SK-N-SH (cell line): ENCODE data around the gene ZNF202. TPM values are rescaled to one million over a fixed set of nuclear protein-coding genes. Genes with fewer than 3 reads are reported as not detected.

Experiments
- CTCF ChIA-PET: fragments of 300-600, 350-600 bp; formaldehyde crosslinking; extraction: SDS; loops from one replicate; lab custom pipeline; 2021; lab: Yijun Ruan, JAX
- POLR2A ChIA-PET: fragments of 350-600 bp; sonication (Branson Sonifier 250); formaldehyde crosslinking; extraction: SDS; loops from one replicate; lab custom pipeline; 2020; ENCODE audit warnings: antibody characterized with exemption, inconsistent platforms; lab: Yijun Ruan, JAX
- DNase-seq: peaks from one replicate; pipeline ENCODE4 v3.0.0; 2012
- H2AFZ ChIP-seq: fragments of 200-600 bp; sonication (generic); 2 replicates; pipeline ENCODE4 v1.8.1; 2016; ENCODE audit warnings: antibody characterized with exemption, mild to moderate bottlenecking, low read depth
- H3F3A ChIP-seq: fragments of 200-600 bp; sonication (generic); replicated peaks from 2 replicates; pipeline ENCODE3; 2016; ENCODE audit warnings: antibody characterized with exemption, mild to moderate bottlenecking; ENCODE audit not compliant: insufficient read depth
- H3K27ac ChIP-seq, 2 experiments: fragments of 200-500 bp in 1 of 2; fragments of 200-600 bp in 1 of 2; sonication (Bioruptor generic) in 1 of 2; sonication (generic), shearing (Covaris generic) in 1 of 2; 2 replicates each; pipeline versions ENCODE4 v1.5.1 to v1.6.1; 2014 to 2016; ENCODE audit warnings: low read depth in 2 of 2, inconsistent platforms in 1 of 2, low read length in 1 of 2, mild to moderate bottlenecking in 1 of 2, mixed read lengths in 1 of 2
- H3K27me3 ChIP-seq: fragments of 200-600 bp; sonication (generic), shearing (Covaris generic); 2 replicates; pipeline ENCODE4 v1.6.1; 2016; ENCODE audit warnings: mixed run types; ENCODE audit not compliant: insufficient read depth
- H3K36me3 ChIP-seq, 2 experiments: fragments of 200-500 bp in 1 of 2; fragments of 200-600 bp in 1 of 2; sonication (Bioruptor generic) in 1 of 2; sonication (generic) in 1 of 2; replicated peaks in 1 of 2; 2 replicates each; pipeline versions ENCODE3 to v1.5.1; 2014 to 2016; ENCODE audit warnings: low read length in 1 of 2, mild to moderate bottlenecking in 1 of 2; ENCODE audit not compliant: insufficient read depth in 2 of 2, control insufficient read depth in 1 of 2
- H3K4me1 ChIP-seq, 2 experiments: fragments of 200-500 bp in 1 of 2; fragments of 200-600 bp in 1 of 2; sonication (Bioruptor generic) in 1 of 2; sonication (generic), shearing (Covaris generic) in 1 of 2; 2 replicates each; pipeline versions ENCODE4 v1.5.1 to v1.6.1; 2014 to 2016; ENCODE audit warnings: low read depth in 1 of 2, low read length in 1 of 2, mixed run types in 1 of 2; ENCODE audit not compliant: insufficient read depth in 2 of 2, control insufficient read depth in 1 of 2
- H3K4me2 ChIP-seq: fragments of 200-600 bp; sonication (generic), shearing (Covaris generic); 2 replicates; pipeline ENCODE4 v1.6.1; 2017; ENCODE audit warnings: mixed run types
- H3K4me3 ChIP-seq, 2 experiments: fragments of 200-500 bp in 1 of 2; fragments of 200-600 bp in 1 of 2; sonication (Bioruptor generic) in 1 of 2; sonication (generic), shearing (Covaris generic) in 1 of 2; 2 replicates each; pipeline versions ENCODE4 v1.5.1 to v1.8.1; 2014 to 2016; ENCODE audit warnings: low read depth in 2 of 2, inconsistent platforms in 1 of 2, low read length in 1 of 2, mild to moderate bottlenecking in 1 of 2, mixed read lengths in 1 of 2, moderate library complexity in 1 of 2
- H3K79me2 ChIP-seq: fragments of 200-600 bp; sonication (generic); 2 replicates; pipeline ENCODE4 v1.8.1; 2017; ENCODE audit warnings: mild to moderate bottlenecking; ENCODE audit not compliant: insufficient read depth
- H3K9ac ChIP-seq: fragments of 200-600 bp; sonication (generic); 2 replicates; pipeline ENCODE4 v1.6.1; 2017; ENCODE audit warnings: mixed run types
- H3K9me2 ChIP-seq: fragments of 200-600 bp; sonication (generic); 2 replicates; pipeline ENCODE4 v1.6.1; 2017; ENCODE audit warnings: mixed run types
- H3K9me3 ChIP-seq: fragments of 200-600 bp; sonication (generic); 2 replicates; pipeline ENCODE4 v1.6.1; 2017; ENCODE audit warnings: mixed run types, mild to moderate bottlenecking, moderate library complexity
- H4K20me1 ChIP-seq: fragments of 200-600 bp; sonication (generic); 2 replicates; pipeline ENCODE4 v1.6.1; 2017; ENCODE audit warnings: mild to moderate bottlenecking, mixed run types; ENCODE audit not compliant: insufficient read depth
- CHD2 ChIP-seq: fragments of 150-350 bp; IDR thresholded peaks from 2 replicates; pipeline ENCODE4 v1.6.1; 2018; ENCODE audit warnings: low read length; ENCODE audit not compliant: partially characterized antibody
- ELF1 ChIP-seq: IDR thresholded peaks from 2 replicates; pipeline ENCODE4 v1.4.0; 2012
- EP300 ChIP-seq, 2 experiments: IDR thresholded peaks; 2 replicates each; pipeline versions ENCODE4 v1.4.0 to v1.6.1; 2012; ENCODE audit warnings: borderline replicate concordance in 1 of 2, low read depth in 1 of 2, low read length in 1 of 2
- EZH2phosphoT487 ChIP-seq: fragments of 200-600 bp; sonication (generic); IDR thresholded peaks from 2 replicates; pipeline ENCODE4 v1.6.1; 2017; ENCODE audit warnings: low read depth, mixed run types, mild to moderate bottlenecking, antibody characterized with exemption, moderate library complexity, borderline replicate concordance
- FOXJ3 ChIP-seq: sonication (generic); formaldehyde crosslinking; IDR thresholded peaks from 2 replicates; pipeline ENCODE4 v1.5.1; 2020; ENCODE audit warnings: mild to moderate bottlenecking, missing genetic modification reagents
- FOXM1 ChIP-seq: IDR thresholded peaks from 2 replicates; pipeline ENCODE4 v1.4.0; 2012; ENCODE audit warnings: low read depth, mild to moderate bottlenecking
- MEF2A ChIP-seq: IDR thresholded peaks from 2 replicates; pipeline ENCODE4 v1.4.0; 2012; ENCODE audit warnings: low read depth, borderline replicate concordance
- NRF1 ChIP-seq: IDR thresholded peaks from 2 replicates; pipeline ENCODE4 v1.6.1; 2012; ENCODE audit warnings: low read depth, mild to moderate bottlenecking, low read length
- POLR2AphosphoS5 ChIP-seq: IDR thresholded peaks from 2 replicates; pipeline ENCODE4 v1.6.1; 2012; ENCODE audit warnings: low read depth, low read length
- RCOR1 ChIP-seq: fragments of 150-350 bp; IDR thresholded peaks from 2 replicates; pipeline ENCODE4 v1.6.1; 2017; ENCODE audit warnings: antibody characterized with exemption, low read length
- RFX5 ChIP-seq: IDR thresholded peaks from 2 replicates; pipeline ENCODE4 v1.6.1; 2012; ENCODE audit warnings: mild to moderate bottlenecking, improper control_type of control experiment, low read length
- RXRA ChIP-seq: IDR thresholded peaks from 2 replicates; pipeline ENCODE4 v1.4.0; 2012; ENCODE audit warnings: low read depth, mild to moderate bottlenecking, borderline replicate concordance
- SMC3 ChIP-seq: IDR thresholded peaks from 2 replicates; pipeline ENCODE4 v1.6.1; 2012; ENCODE audit warnings: low read depth, low read length, improper control_type of control experiment
- TEAD4 ChIP-seq: IDR thresholded peaks from 2 replicates; pipeline ENCODE4 v1.4.0; 2012; ENCODE audit warnings: mild to moderate bottlenecking, borderline replicate concordance; ENCODE audit not compliant: insufficient read depth
- WGBS: methylation state at CpG from one replicate; pipeline ENCODE4 v1.1.6; 2017; ENCODE audit warnings: low lambda C conversion rate; 5-methylcytosine and 5-hydroxymethylcytosine counted together
- polyA plus RNA-seq, 3 experiments: library from polyadenylated mRNA; depleted of rRNA; stranded (reverse); fragments of >200 nt; gene quantifications; 2 replicates each; pipeline ENCODE4 v1.2.3, GENCODE V29; 2012
- TF ChIP-seq, protein P1 (sequence below): fragments of 200-600 bp; sonication (generic); IDR thresholded peaks from 2 replicates; pipeline ENCODE4 v1.6.1; 2017; ENCODE audit warnings: antibody characterized with exemption, mild to moderate bottlenecking, moderate library complexity
- TF ChIP-seq, protein P2 (sequence below): IDR thresholded peaks from 2 replicates; pipeline ENCODE4 v1.4.0; 2012; ENCODE audit warnings: low read depth, borderline replicate concordance
- TF ChIP-seq, protein P3 (sequence below): IDR thresholded peaks from 2 replicates; pipeline ENCODE4 v1.4.0; 2012; ENCODE audit warnings: low read depth, borderline replicate concordance

The ZNF202 gene
- polyA plus RNA-seq, 1 of the 3 experiments (the other 2 are of a cell fraction) = 11.3 TPM

DNA sequence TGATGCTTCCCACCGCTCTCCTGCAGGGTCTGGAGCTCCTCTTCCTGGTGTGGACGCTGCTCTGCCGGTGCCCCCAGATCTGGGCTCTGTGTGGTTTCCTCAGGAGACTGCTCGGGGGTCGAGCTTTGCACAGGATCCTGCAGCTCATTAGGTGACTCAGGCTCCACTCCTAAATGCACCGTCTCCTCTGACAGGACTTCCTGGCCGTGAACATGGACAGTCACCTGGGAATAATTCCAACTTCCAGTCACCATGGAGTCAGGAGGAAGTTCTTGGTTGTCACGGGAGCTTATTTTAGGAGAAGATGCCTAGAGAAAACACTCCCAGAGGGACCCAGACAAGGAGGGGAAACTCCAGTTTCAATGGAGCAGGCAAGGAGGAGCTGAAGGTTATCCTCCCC lies 11.9 kb downstream of the ZNF202 start:
- H3K4me3 ChIP-seq = no peak overlapping the region
- H3K9ac ChIP-seq = no peak overlapping the region
- TF ChIP-seq TEAD4 = no peak
- TF ChIP-seq, protein P1, sequence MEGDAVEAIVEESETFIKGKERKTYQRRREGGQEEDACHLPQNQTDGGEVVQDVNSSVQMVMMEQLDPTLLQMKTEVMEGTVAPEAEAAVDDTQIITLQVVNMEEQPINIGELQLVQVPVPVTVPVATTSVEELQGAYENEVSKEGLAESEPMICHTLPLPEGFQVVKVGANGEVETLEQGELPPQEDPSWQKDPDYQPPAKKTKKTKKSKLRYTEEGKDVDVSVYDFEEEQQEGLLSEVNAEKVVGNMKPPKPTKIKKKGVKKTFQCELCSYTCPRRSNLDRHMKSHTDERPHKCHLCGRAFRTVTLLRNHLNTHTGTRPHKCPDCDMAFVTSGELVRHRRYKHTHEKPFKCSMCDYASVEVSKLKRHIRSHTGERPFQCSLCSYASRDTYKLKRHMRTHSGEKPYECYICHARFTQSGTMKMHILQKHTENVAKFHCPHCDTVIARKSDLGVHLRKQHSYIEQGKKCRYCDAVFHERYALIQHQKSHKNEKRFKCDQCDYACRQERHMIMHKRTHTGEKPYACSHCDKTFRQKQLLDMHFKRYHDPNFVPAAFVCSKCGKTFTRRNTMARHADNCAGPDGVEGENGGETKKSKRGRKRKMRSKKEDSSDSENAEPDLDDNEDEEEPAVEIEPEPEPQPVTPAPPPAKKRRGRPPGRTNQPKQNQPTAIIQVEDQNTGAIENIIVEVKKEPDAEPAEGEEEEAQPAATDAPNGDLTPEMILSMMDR = no peak
- no peak for TF ChIP-seq RFX5
- no peak for TF ChIP-seq POLR2AphosphoS5
- TF ChIP-seq, all 33 proteins: peak for 0
- Histone ChIP-seq H3K4me1 (no peaks in the 10 kb centered on the region), H4K20me1 (no peaks in the 10 kb centered on the region), H3F3A (no peaks in the 10 kb centered on the region), H2AFZ (no peak overlapping the region), H3K36me3 (peaks cover 53 to 76% of the 10 kb centered on the region in 2 experiments), H3K9me2 (no peaks in the 10 kb centered on the region), H3K9me3 (no peaks in the 10 kb centered on the region), H3K27ac (no peak overlapping the region), H3K79me2 (peaks cover 6% of the 10 kb centered on the region; the same call in 1 of the 2 replicates), H3K4me2 (no peak overlapping the region), H3K27me3 (no peaks in the 10 kb centered on the region)
- no peak for DNase-seq
- ChIA-PET CTCF (interaction anchor here (0.9 to 2.3 kb wide), 7 partner anchors 14 to 153 kb away, joined by 3 to 11 read pairs (median 5); no protein-coding TSS in a partner anchor), POLR2A (interaction anchor here (1.0 kb wide), 1 partner anchor 12 kb away, joined by 3 read pairs; the partner anchor contains the start of gene ZNF202)
- whole genome bisulfite sequencing = 78% methylated on average over 7 of the region's 8 CpGs

DNA sequence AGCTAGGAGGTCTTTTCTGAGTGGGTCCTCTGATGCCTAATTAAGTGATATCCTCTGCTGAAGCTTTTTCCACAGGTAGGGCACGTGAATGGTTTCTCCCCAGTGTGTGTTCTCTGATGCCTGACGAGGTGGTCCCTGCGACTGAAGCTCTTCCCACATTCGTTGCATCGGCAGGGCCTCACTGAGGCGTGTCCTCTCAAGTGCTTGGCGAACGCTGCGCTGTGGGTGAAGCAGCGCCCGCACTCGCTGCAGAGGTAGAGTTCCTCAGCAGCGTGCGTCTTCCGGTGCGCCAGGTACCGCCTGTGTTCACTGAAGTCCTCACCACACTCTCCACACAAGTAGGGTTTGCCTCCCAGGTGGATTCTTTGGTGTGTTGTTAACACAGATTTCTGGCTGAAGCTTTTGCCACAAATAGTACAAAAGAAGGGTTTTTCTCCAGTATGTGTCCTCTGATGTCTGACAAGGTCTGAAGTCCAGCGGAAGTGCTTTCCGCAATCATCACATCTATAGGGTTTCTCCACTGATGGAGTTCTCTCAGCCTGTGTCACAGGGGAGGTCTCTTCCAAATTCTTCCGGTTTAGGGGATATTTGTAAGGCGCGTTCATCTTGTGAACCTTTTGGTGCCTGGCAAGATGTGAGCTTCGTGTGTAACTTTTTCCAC lies 15.3 kb downstream of the ZNF202 start:
- Histone ChIP-seq H3K27me3 (no peaks in the 10 kb centered on the region), H3K27ac (no peak overlapping the region), H3F3A (no peaks in the 10 kb centered on the region), H3K79me2 (no peaks in the 10 kb centered on the region), H4K20me1 (no peaks in the 10 kb centered on the region), H2AFZ (no peak overlapping the region), H3K9me2 (no peaks in the 10 kb centered on the region), H3K9me3 (no peaks in the 10 kb centered on the region), H3K36me3 (peaks cover 55 to 71% of the 10 kb centered on the region in 2 experiments), H3K4me1 (no peaks in the 10 kb centered on the region), H3K4me3 (no peak overlapping the region), H3K9ac (no peak overlapping the region), H3K4me2 (no peak overlapping the region)
- POLR2A ChIA-PET = no interaction called here
- no peak for TF ChIP-seq RCOR1
- no peak for TF ChIP-seq ELF1
- no peak for TF ChIP-seq SMC3
- TF ChIP-seq RXRA = no peak
- TF ChIP-seq NRF1 = no peak
- TF ChIP-seq FOXJ3 (CRISPR knock-in tag) = no peak
- TF ChIP-seq, protein P1 = no peak
- no peak for TF ChIP-seq CHD2
- TF ChIP-seq EZH2phosphoT487 = no peak
- TF ChIP-seq, protein P2, sequence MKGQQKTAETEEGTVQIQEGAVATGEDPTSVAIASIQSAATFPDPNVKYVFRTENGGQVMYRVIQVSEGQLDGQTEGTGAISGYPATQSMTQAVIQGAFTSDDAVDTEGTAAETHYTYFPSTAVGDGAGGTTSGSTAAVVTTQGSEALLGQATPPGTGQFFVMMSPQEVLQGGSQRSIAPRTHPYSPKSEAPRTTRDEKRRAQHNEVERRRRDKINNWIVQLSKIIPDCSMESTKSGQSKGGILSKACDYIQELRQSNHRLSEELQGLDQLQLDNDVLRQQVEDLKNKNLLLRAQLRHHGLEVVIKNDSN = no peak
- TF ChIP-seq EP300 (IDR thresholded peaks at IDR 0.05; ENCODE audit: borderline replicate concordance in 1 of 2, low read depth in 1 of 2, low read length in 1 of 2) = no peak
- no peak for TF ChIP-seq FOXM1
- TF ChIP-seq MEF2A = no peak
- TF ChIP-seq, protein P3, sequence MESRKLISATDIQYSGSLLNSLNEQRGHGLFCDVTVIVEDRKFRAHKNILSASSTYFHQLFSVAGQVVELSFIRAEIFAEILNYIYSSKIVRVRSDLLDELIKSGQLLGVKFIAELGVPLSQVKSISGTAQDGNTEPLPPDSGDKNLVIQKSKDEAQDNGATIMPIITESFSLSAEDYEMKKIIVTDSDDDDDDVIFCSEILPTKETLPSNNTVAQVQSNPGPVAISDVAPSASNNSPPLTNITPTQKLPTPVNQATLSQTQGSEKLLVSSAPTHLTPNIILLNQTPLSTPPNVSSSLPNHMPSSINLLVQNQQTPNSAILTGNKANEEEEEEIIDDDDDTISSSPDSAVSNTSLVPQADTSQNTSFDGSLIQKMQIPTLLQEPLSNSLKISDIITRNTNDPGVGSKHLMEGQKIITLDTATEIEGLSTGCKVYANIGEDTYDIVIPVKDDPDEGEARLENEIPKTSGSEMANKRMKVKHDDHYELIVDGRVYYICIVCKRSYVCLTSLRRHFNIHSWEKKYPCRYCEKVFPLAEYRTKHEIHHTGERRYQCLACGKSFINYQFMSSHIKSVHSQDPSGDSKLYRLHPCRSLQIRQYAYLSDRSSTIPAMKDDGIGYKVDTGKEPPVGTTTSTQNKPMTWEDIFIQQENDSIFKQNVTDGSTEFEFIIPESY = no peak
- 98% methylated on average over 20 of the region's 23 CpGs for WGBS
- CTCF ChIA-PET = interaction anchor here (4.0 kb wide), 1 partner anchor 16 kb away, joined by 19 read pairs; no protein-coding TSS in a partner anchor
- DNase-seq = no peak
